K562 (cell line): ENCODE results near the gene SEH1L. TPM values are rescaled to one million over a fixed set of nuclear protein-coding genes. Genes with fewer than 3 reads are reported as not detected.

Source experiments
- ARID1B ChIP-seq: fragments of 450-650 bp; IDR thresholded peaks from 2 replicates; pipeline ENCODE4 v1.6.1; 2016; ENCODE audit warnings: antibody characterized with exemption, mild to moderate bottlenecking, inconsistent platforms
- CBFA2T3 ChIP-seq: fragments of 450-650 bp; IDR thresholded peaks from 2 replicates; pipeline ENCODE4 v1.6.1; 2017
- CEBPG ChIP-seq, 3 experiments: fragments of 200-800 bp in 1 of 3; sonication (Bioruptor generic) in 1 of 3; sonication (generic) in 1 of 3; formaldehyde crosslinking in 1 of 3; IDR thresholded peaks in 2 of 3; conservative IDR thresholded peaks in 1 of 3; 2 replicates each; pipeline versions ENCODE4 v1.6.1 to v1.8.0; 2016 to 2022; ENCODE audit warnings: missing compliant biosample characterization in 2 of 3, missing genetic modification characterization in 2 of 3, mild to moderate bottlenecking in 1 of 3, missing genetic modification reagents in 1 of 3
- EP400 ChIP-seq: fragments of 450-650 bp; IDR thresholded peaks from 2 replicates; pipeline ENCODE4 v1.6.1; 2017; ENCODE audit warnings: antibody characterized with exemption, mild to moderate bottlenecking, moderate library complexity
- ESRRA ChIP-seq: fragments of 450-650 bp; IDR thresholded peaks from 2 replicates; pipeline ENCODE4 v1.6.1; 2014; ENCODE audit warnings: low read depth, mild to moderate bottlenecking, moderate library complexity, borderline replicate concordance
- ESRRB ChIP-seq: fragments of 250-450 bp; sonication (Bioruptor Pico); IDR thresholded peaks from 2 replicates; pipeline ENCODE4 v1.5.0; 2020; ENCODE audit warnings: mild to moderate bottlenecking, moderate library complexity, borderline replicate concordance
- KHSRP ChIP-seq: fragments of 450-650 bp; IDR thresholded peaks from 2 replicates; pipeline ENCODE4 v1.6.1; 2017
- NCOA1 ChIP-seq: fragments of 450-650 bp; IDR thresholded peaks from 2 replicates; pipeline ENCODE4 v1.6.1; 2016; ENCODE audit warnings: low read depth
- PHF8 ChIP-seq: fragments of 200-600 bp; sonication (generic); IDR thresholded peaks from 2 replicates; pipeline ENCODE4 v1.6.1; 2012; ENCODE audit warnings: mixed run types, mild to moderate bottlenecking, inconsistent platforms, low read length, moderate library complexity, borderline replicate concordance
- POLR2A ChIP-seq: fragments of 450-650 bp; conservative IDR thresholded peaks from 2 replicates; pipeline ENCODE4 v1.6.1; 2016
- POLR2AphosphoS5 ChIP-seq: IDR thresholded peaks from 2 replicates; pipeline ENCODE4 v1.6.1; 2011; ENCODE audit warnings: mild to moderate bottlenecking, low read depth, low read length, moderate library complexity; ENCODE audit not compliant: control insufficient read depth, insufficient read depth
- SPI1 ChIP-seq: IDR thresholded peaks from 2 replicates; pipeline ENCODE4 v1.6.1; 2011; ENCODE audit warnings: low read depth, low read length, control low read depth, borderline replicate concordance
- ZNF384 ChIP-seq: IDR thresholded peaks from 2 replicates; pipeline ENCODE4 v1.6.1; 2012; ENCODE audit warnings: low read depth, low read length, improper control_type of control experiment
- polyA plus RNA-seq, 8 experiments: library from polyadenylated mRNA; depleted of rRNA in 4 of 8; stranded (reverse) in 5 of 8; unstranded in 3 of 8; fragments of >200 nt; fragmentation: Nextera tagmentation in 2 of 8; fragmentation: Illumina TruSeq in 1 of 8; extraction: Ambion mirVana in 2 of 8; extraction: Trizol in 1 of 8; gene quantifications; 2 replicates each; pipeline versions ENCODE4 v1.2.1 to v1.2.3, GENCODE V29; 2011 to 2014; ENCODE audit warnings: inconsistent platforms in 1 of 8, missing spikeins in 1 of 8
- total RNA-seq, 7 experiments: library from RNA; depleted of rRNA in 6 of 7; stranded (reverse); fragments of >200 nt in 6 of 7; fragmentation: Illumina TruSeq in 2 of 7; extraction: Trizol in 2 of 7; gene quantifications; 2 replicates each; pipeline versions ENCODE4 v1.2.1 to v1.2.3, GENCODE V29; 2011 to 2021; ENCODE audit warnings: low replicate concordance in 1 of 7
- TF ChIP-seq, protein P1 (sequence below): sonication (generic); formaldehyde crosslinking; IDR thresholded peaks from 2 replicates; pipeline ENCODE4 v1.8.0; 2022; ENCODE audit warnings: mild to moderate bottlenecking, missing genetic modification reagents

The SEH1L gene
- total and polyA plus RNA-seq, 9 of the 15 experiments (the other 6 are each of a cell fraction or from before 2014, with no cell fraction given) = 62.2 to 180 (median 108) TPM

- TF ChIP-seq, protein P1, sequence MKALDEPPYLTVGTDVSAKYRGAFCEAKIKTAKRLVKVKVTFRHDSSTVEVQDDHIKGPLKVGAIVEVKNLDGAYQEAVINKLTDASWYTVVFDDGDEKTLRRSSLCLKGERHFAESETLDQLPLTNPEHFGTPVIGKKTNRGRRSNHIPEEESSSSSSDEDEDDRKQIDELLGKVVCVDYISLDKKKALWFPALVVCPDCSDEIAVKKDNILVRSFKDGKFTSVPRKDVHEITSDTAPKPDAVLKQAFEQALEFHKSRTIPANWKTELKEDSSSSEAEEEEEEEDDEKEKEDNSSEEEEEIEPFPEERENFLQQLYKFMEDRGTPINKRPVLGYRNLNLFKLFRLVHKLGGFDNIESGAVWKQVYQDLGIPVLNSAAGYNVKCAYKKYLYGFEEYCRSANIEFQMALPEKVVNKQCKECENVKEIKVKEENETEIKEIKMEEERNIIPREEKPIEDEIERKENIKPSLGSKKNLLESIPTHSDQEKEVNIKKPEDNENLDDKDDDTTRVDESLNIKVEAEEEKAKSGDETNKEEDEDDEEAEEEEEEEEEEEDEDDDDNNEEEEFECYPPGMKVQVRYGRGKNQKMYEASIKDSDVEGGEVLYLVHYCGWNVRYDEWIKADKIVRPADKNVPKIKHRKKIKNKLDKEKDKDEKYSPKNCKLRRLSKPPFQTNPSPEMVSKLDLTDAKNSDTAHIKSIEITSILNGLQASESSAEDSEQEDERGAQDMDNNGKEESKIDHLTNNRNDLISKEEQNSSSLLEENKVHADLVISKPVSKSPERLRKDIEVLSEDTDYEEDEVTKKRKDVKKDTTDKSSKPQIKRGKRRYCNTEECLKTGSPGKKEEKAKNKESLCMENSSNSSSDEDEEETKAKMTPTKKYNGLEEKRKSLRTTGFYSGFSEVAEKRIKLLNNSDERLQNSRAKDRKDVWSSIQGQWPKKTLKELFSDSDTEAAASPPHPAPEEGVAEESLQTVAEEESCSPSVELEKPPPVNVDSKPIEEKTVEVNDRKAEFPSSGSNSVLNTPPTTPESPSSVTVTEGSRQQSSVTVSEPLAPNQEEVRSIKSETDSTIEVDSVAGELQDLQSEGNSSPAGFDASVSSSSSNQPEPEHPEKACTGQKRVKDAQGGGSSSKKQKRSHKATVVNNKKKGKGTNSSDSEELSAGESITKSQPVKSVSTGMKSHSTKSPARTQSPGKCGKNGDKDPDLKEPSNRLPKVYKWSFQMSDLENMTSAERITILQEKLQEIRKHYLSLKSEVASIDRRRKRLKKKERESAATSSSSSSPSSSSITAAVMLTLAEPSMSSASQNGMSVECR (CRISPR knock-in tag) = 0 out of 2 replicates have a peak, but pooled peaks have one; percentile 43
- TF ChIP-seq PHF8 (peak; percentile 9; the same call in 1 of the 2 replicates), SPI1 (peak; percentile 38; the same call in 1 of the 2 replicates), EP400 (peak; percentile 58; the same call in 1 of the 2 replicates), KHSRP (no peak), ZNF384 (peak; percentile 91), POLR2AphosphoS5 (peak; percentile 44; the same call in 1 of the 2 replicates), ESRRB (no peak), NCOA1 (peak; percentile 8; the same call in 1 of the 2 replicates), ARID1B (peak; percentile 58; the same call in 1 of the 2 replicates), POLR2A (peak; percentile 64; the same call in 1 of the 2 replicates), CEBPG (CRISPR knock-in tag; IDR thresholded peaks at IDR 0.05) (peak; percentile 48; the same call in 1 of the 2 replicates), CEBPG (tag; conservative IDR thresholded peaks at IDR 0.05 in 1 of 2, IDR thresholded peaks at IDR 0.05 in 1 of 2) (peak in 1 of 2 experiments; percentile 68; a peak in 2 of 4 replicates), ESRRA (peak; percentile 36; the same call in 1 of the 2 replicates), CBFA2T3 (0 out of 2 replicates have a peak, but pooled peaks have one; percentile 11)
Measured at GRCh38 chr18:12946549-12947284, 1.1 kb upstream of the SEH1L start (continued).
